DMS53 (cell line): Measurements from ENCODE around the gene RTN4RL2.

Source experiments
- DNase-seq: peaks from one replicate; lab custom pipeline; 2025; lab: John Stamatoyannopoulos, UW

The RTN4RL2 gene

GRCh38 chr11:57462597-57462996 lies 2.3 kb downstream of the RTN4RL2 start:
- DNase-seq: no peak

GRCh38 chr11:57463671-57464538 lies 3.6 kb downstream of the RTN4RL2 start:
- no peak for DNase-seq

- DNase-seq: no peak
Observed at GRCh38 chr11:57464539-57465181, 4.3 kb downstream of the RTN4RL2 start.

- no peak for DNase-seq
Observed at GRCh38 chr11:57466680-57467079, 6.4 kb downstream of the RTN4RL2 start.

GRCh38 chr11:57467508-57468157 lies 7.3 kb downstream of the RTN4RL2 start:
- no peak for DNase-seq

GRCh38 chr11:57468276-57468675 lies 7.9 kb downstream of the RTN4RL2 start:
- no peak for DNase-seq

- no peak for DNase-seq
Observed at GRCh38 chr11:57469268-57469667, 8.9 kb downstream of the RTN4RL2 start.

- DNase-seq: no peak
Observed at GRCh38 chr11:57471496-57471895, 11.2 kb downstream of the RTN4RL2 start.

- DNase-seq: no peak
Observed at GRCh38 chr11:57473285-57473841, 13.0 kb downstream of the RTN4RL2 start.

- DNase-seq: no peak
Observed at GRCh38 chr11:57474017-57474802, 13.9 kb downstream of the RTN4RL2 start.

GRCh38 chr11:57474803-57475115 lies 14.4 kb downstream of the RTN4RL2 start:
- no peak for DNase-seq

GRCh38 chr11:57475191-57475590 lies 14.9 kb downstream of the RTN4RL2 start:
- DNase-seq: no peak

- DNase-seq: no peak
Observed at GRCh38 chr11:57475671-57476046, 15.3 kb downstream of the RTN4RL2 start.

GRCh38 chr11:57476047-57476756 lies 15.9 kb downstream of the RTN4RL2 start:
- peak; percentile 65 for DNase-seq

- DNase-seq: peak; percentile 60
Observed at GRCh38 chr11:57476757-57477506, 16.6 kb downstream of the RTN4RL2 start.

- DNase-seq: peak; percentile 46
Observed at GRCh38 chr11:57477507-57478189, 17.3 kb downstream of the RTN4RL2 start.

GRCh38 chr11:57479021-57479663 lies 18.8 kb downstream of the RTN4RL2 start:
- DNase-seq: no peak

- DNase-seq: peak; percentile 15
Observed at GRCh38 chr11:57479911-57480310, 19.6 kb downstream of the RTN4RL2 start.

- DNase-seq: peak; percentile 70
Observed at GRCh38 chr11:57480409-57481137, 20.2 kb downstream of the RTN4RL2 start.
